Measurements from ENCODE around the gene NFE2L2. TPM values are rescaled to one million over a fixed set of nuclear protein-coding genes. Genes with fewer than 3 reads are reported as not detected.
"Not testable (repeated sequence)": the region's sequence is repeated elsewhere in the genome, so short reads cannot be mapped to it uniquely, and the experiment has no call there.

Gene NFE2L2
- total and polyA plus RNA-seq, 2 experiments from 2014 or later, result 35.0 to 39.1 TPM

GRCh38 chr2:177309672-177310309 lies 45.3 kb upstream of the NFE2L2 start:
- not testable (repeated sequence) for H2AFZ ChIP-seq; H3K4me2 ChIP-seq; H3K4me3 ChIP-seq; H3K27me3 Mint-ChIP-seq (ENCODE audit: insufficient read depth, low read depth, poor library complexity); H3K79me2 ChIP-seq (replicated peaks; ENCODE audit: insufficient read depth); H3K27me3 ChIP-seq (ENCODE audit: insufficient read depth); H3K27ac ChIP-seq (ENCODE audit: low read depth); H3F3A ChIP-seq (replicated peaks; ENCODE audit: low read depth); ATAC-seq; H3K9me3 Mint-ChIP-seq; H3K27ac Mint-ChIP-seq; DNase-seq (ENCODE audit: low spot score); H3K36me3 Mint-ChIP-seq (ENCODE audit: low read depth); H4K20me1 ChIP-seq (replicated peaks; ENCODE audit: insufficient read depth); H3K4me3 Mint-ChIP-seq; H3K9me2 ChIP-seq (ENCODE audit: insufficient read depth); H3K36me3 ChIP-seq (ENCODE audit: insufficient read depth)
- peaks cover 19% of the 10 kb centered on the region for H3K4me1 ChIP-seq (ENCODE audit: insufficient read depth)
- peaks cover 23% of the 10 kb centered on the region for H3K4me1 Mint-ChIP-seq

GRCh38 chr2:177306550-177306949 lies 42.0 kb upstream of the NFE2L2 start:
- H3F3A ChIP-seq (replicated peaks; ENCODE audit: low read depth), result no peaks in the 10 kb centered on the region
- Mint-ChIP-seq H3K4me1 (peaks cover 9% of the 10 kb centered on the region; the same call in 2 of the 3 replicates), H3K4me3 (no peak overlapping the region), H3K9me3 (no peaks in the 10 kb centered on the region), H3K36me3 (ENCODE audit: low read depth) (no peaks in the 10 kb centered on the region), H3K27ac (no peak overlapping the region), H3K27me3 (ENCODE audit: insufficient read depth, low read depth, poor library complexity) (peaks cover 6% of the 10 kb centered on the region)
- H3K36me3 ChIP-seq (ENCODE audit: insufficient read depth), result no peaks in the 10 kb centered on the region
- no peak overlapping the region for H3K4me3 ChIP-seq
- no peak overlapping the region for H3K4me2 ChIP-seq
- H3K27ac ChIP-seq (ENCODE audit: low read depth), result no peak overlapping the region
- DNase-seq (ENCODE audit: low spot score), result no peak
- H3K79me2 ChIP-seq (replicated peaks; ENCODE audit: insufficient read depth), result no peaks in the 10 kb centered on the region
- no peak for ATAC-seq
- no peaks in the 10 kb centered on the region for H3K9me2 ChIP-seq (ENCODE audit: insufficient read depth)
- H4K20me1 ChIP-seq (replicated peaks; ENCODE audit: insufficient read depth), result no peaks in the 10 kb centered on the region
- H3K27me3 ChIP-seq (ENCODE audit: insufficient read depth), result no peaks in the 10 kb centered on the region
- H3K4me1 ChIP-seq (ENCODE audit: insufficient read depth), result peaks cover 6% of the 10 kb centered on the region
- H2AFZ ChIP-seq, result no peak overlapping the region
- TF ChIP-seq JUNB (IDR thresholded peaks at IDR 0.05; ENCODE audit: unreplicated experiment), result no peak
- no peak for TF ChIP-seq STAT1 (IDR thresholded peaks at IDR 0.05; ENCODE audit: unreplicated experiment)
- TF ChIP-seq CREB1 (CRISPR knock-in tag; IDR thresholded peaks at IDR 0.05; ENCODE audit: low read depth), result no peak
- TF ChIP-seq ZNF331 (CRISPR knock-in tag; IDR thresholded peaks at IDR 0.05; ENCODE audit: low read depth), result no peak
- no peak for TF ChIP-seq ZNF114 (CRISPR knock-in tag; IDR thresholded peaks at IDR 0.05)
- no peak for TF ChIP-seq NANOG (IDR thresholded peaks at IDR 0.05; ENCODE audit: borderline replicate concordance)
- no peak for TF ChIP-seq POLR2AphosphoS5 (IDR thresholded peaks at IDR 0.05; ENCODE audit: low read depth)
- TF ChIP-seq REST (IDR thresholded peaks at IDR 0.05; ENCODE audit: unreplicated experiment), result no peak
- TF ChIP-seq ETS1 (IDR thresholded peaks at IDR 0.05), result no peak
- no peak for TF ChIP-seq EZH2phosphoT487 (IDR thresholded peaks at IDR 0.05; ENCODE audit: unreplicated experiment)
- no peak for TF ChIP-seq CTCF (conservative IDR thresholded peaks at IDR 0.05; ENCODE audit: low read depth in 2 of 2)

All from GM23338 (cell line).